Vagina (tissue), 2 donors: ENCODE results near the gene NELFB.

ENCODE experiments used
- CTCF ChIP-seq, 3 experiments: fragments of 450-650 bp in 2 of 3; fragments of 200-600 bp in 1 of 3; sonication (generic) in 1 of 3; IDR thresholded peaks; one replicate each; pipeline ENCODE4 v1.5.1; 2017 to 2019; ENCODE audit warnings: antibody characterized with exemption in 3 of 3, mild to moderate bottlenecking in 2 of 3, moderate library complexity in 2 of 3
- POLR2A ChIP-seq, 2 donors: fragments of 450-650 bp; IDR thresholded peaks; one replicate each; pipeline ENCODE4 v1.6.1; 2017; ENCODE audit warnings: antibody characterized with exemption in 2 of 2, mild to moderate bottlenecking in 2 of 2, moderate library complexity in 2 of 2

- TF ChIP-seq CTCF (IDR thresholded peaks at IDR 0.05), result no peak
- no peak for TF ChIP-seq POLR2A (IDR thresholded peaks at IDR 0.05)
Observed at GRCh38 chr9:137319011-137319738, 64.0 kb downstream of the NELFB start.
